ENCODE results near the gene SLC35F3.

The SLC35F3 gene

DNA sequence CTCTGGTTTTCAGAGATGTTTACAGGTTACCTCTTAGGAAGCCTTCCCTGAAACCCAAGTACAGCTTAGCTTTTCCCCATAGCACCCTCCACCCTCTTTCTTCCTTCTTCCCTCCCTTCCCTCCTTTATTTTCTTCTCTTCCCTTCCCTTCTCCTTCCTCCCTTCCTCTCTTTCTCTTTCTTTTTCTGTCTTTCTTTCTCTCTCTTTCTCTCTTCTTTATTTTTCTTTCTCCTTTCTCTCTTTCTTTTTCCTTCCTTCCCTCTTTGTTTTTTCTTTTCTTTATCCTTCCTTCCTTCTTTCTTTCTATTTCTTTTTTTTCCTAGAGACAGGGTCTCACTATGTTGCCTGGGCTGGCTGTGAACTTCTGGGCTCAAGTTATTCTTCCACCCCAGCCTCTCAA, 231.6 kb downstream of the SLC35F3 start:
- H3K4me3 ChIP-seq (replicated peaks; ENCODE audit: low read depth, low read length), result no peak overlapping the region
- TF ChIP-seq, protein P1, sequence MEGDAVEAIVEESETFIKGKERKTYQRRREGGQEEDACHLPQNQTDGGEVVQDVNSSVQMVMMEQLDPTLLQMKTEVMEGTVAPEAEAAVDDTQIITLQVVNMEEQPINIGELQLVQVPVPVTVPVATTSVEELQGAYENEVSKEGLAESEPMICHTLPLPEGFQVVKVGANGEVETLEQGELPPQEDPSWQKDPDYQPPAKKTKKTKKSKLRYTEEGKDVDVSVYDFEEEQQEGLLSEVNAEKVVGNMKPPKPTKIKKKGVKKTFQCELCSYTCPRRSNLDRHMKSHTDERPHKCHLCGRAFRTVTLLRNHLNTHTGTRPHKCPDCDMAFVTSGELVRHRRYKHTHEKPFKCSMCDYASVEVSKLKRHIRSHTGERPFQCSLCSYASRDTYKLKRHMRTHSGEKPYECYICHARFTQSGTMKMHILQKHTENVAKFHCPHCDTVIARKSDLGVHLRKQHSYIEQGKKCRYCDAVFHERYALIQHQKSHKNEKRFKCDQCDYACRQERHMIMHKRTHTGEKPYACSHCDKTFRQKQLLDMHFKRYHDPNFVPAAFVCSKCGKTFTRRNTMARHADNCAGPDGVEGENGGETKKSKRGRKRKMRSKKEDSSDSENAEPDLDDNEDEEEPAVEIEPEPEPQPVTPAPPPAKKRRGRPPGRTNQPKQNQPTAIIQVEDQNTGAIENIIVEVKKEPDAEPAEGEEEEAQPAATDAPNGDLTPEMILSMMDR (IDR thresholded peaks at IDR 0.05; ENCODE audit: low read depth, low read length, missing control alignments), result no peak
- no peak for DNase-seq (ENCODE audit: extremely low read depth, low read depth)

DNA sequence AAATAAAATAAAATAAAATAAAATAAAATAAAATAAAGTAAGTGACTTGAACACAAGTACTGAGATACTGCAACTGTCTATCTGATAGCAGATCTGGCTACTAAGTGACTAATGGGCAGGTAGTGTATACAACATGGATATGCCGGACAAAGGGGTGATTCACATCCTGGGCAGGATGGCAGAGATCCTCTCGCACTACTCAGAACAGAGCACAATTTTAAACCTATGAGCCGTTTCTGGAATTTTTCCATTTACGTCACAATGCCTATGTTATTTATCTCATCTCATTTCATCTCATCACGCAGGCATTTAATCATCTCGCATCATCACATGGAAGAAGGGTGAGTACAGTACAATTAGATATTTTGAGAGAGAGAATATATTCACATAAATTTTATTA, 235.5 kb downstream of the SLC35F3 start:
- no peak overlapping the region for H3K4me3 ChIP-seq (replicated peaks; ENCODE audit: low read depth, low read length)
- DNase-seq (ENCODE audit: extremely low read depth, low read depth), result peak; percentile 38
- TF ChIP-seq, protein P1 (IDR thresholded peaks at IDR 0.05; ENCODE audit: low read depth, low read length, missing control alignments), result no peak

DNA sequence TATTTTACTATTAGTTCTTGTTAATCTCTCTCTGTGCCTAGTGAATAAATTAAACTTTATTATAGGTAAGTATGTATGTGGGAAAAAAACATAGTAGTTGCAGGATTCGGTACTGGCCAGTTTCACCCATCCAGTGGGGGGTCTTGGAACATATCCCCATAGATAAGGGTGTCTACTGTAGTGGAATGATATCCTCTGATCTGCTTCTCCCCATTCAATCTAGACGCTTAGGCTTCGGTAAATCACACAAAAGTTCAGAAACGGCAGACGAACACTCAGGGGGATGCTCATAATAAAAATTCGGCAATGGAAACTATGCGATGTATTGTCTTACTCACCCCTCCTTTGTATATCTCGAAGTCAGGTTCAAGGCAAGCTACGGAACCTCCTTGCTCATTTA, 235.9 kb downstream of the SLC35F3 start:
- TF ChIP-seq, protein P1 (IDR thresholded peaks at IDR 0.05; ENCODE audit: low read depth, low read length, missing control alignments), result no peak
- DNase-seq (ENCODE audit: extremely low read depth, low read depth), result no peak
- no peak overlapping the region for H3K4me3 ChIP-seq (replicated peaks; ENCODE audit: low read depth, low read length)

DNA sequence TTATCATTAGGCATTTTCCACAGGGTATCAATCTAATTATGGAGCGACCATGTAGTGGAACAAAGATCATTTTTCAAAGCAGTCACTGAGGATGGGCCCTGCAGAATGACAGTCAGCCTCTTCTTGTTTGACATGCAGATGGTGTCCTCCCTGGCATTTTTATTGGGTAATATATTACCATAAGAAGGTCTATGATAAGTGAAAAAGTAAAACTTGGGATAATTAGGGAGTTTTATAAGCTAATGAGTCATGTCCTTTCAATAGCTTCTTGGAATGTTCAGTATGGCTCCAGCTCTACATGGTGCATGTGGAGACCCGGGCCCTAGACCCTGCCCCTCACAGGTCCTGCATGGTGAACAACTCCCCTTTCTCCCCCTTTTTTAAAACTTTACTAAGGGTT, 236.5 kb downstream of the SLC35F3 start:
- no peak for DNase-seq (ENCODE audit: extremely low read depth, low read depth)
- H3K4me3 ChIP-seq (replicated peaks; ENCODE audit: low read depth, low read length), result no peak overlapping the region
- TF ChIP-seq, protein P1 (IDR thresholded peaks at IDR 0.05; ENCODE audit: low read depth, low read length, missing control alignments), result no peak

DNA sequence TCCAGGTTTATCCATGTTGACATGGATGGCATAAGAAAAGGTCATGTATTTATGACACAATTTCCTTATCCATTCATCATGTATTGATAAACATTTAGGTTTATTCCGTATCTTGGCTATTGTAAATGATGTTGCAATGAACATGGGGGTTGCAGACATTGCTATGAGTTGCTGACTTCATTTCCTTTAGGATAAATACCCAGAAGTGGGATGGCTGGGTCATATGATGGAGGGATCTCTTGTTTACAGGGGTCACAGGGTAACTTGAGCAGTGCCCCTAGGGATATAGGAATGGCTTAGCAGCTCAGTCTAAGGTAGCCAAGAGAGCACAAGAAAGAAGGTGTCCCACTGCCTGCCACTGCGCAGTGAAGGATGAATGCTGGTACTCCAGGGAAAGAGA, 239.2 kb downstream of the SLC35F3 start:
- TF ChIP-seq, protein P1 (IDR thresholded peaks at IDR 0.05; ENCODE audit: low read depth, low read length, missing control alignments), result no peak
- H3K4me3 ChIP-seq (replicated peaks; ENCODE audit: low read depth, low read length), result no peak overlapping the region
- no peak for DNase-seq (ENCODE audit: extremely low read depth, low read depth)

DNA sequence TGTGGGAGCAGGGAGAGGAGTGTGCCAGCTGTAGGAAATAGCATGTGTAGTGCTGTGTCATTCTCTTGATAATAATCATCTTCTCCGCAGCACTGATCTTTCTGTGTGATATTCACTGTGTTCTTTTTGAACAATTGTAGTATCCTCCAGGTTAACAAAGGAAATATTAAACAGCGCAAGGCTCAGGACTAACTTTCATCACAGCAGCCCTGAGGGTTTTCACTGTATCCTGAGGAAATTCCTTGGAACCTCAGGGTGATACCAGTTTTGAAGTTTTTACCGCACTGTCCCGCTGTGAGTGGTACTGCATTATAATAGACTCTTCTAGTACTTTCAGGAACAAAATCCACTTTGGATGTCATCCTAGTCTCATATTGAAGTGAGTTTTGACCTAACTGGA, 240.4 kb downstream of the SLC35F3 start:
- no peak for DNase-seq (ENCODE audit: extremely low read depth, low read depth)
- TF ChIP-seq, protein P1 (IDR thresholded peaks at IDR 0.05; ENCODE audit: low read depth, low read length, missing control alignments), result no peak
- no peak overlapping the region for H3K4me3 ChIP-seq (replicated peaks; ENCODE audit: low read depth, low read length)

DNA sequence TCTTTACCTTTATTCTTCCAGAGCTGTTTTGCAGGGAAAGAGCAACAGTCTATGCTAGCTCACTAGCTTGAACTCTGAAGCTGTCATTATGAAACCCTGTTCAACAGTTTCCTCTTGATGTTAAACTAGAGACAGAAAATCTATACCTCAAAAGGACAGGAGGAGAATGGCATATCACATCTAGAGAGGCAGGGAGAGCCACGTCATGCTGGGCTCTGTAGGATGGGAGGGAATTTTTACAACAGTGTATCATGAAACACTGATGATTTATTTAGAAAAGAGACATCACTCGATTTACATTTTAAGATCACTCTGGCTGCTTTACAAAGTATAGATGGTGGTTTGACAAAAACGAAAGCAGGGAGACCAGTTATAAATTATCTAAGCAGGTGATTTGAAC, 243.9 kb downstream of the SLC35F3 start:
- TF ChIP-seq, protein P1 (IDR thresholded peaks at IDR 0.05; ENCODE audit: low read depth, low read length, missing control alignments), result no peak
- no peak for DNase-seq (ENCODE audit: extremely low read depth, low read depth)
- H3K4me3 ChIP-seq (replicated peaks; ENCODE audit: low read depth, low read length), result no peak overlapping the region

Data from HFF-Myc (cell line).